ENCODE data around the gene IFNGR2.

- TF ChIP-seq RARB (CRISPR knock-in tag; IDR thresholded peaks at IDR 0.05): no peak
- no peak for TF ChIP-seq PPARA (CRISPR knock-in tag; IDR thresholded peaks at IDR 0.05; ENCODE audit: borderline replicate concordance)
- TF ChIP-seq PATZ1 (CRISPR knock-in tag; IDR thresholded peaks at IDR 0.05; ENCODE audit: borderline replicate concordance): no peak
- TF ChIP-seq BACH2 (CRISPR knock-in tag; IDR thresholded peaks at IDR 0.05; ENCODE audit: borderline replicate concordance): no peak
- no peak for TF ChIP-seq ESRRG (CRISPR knock-in tag; IDR thresholded peaks at IDR 0.05)
- no peak for TF ChIP-seq TOX (CRISPR knock-in tag; IDR thresholded peaks at IDR 0.05; ENCODE audit: borderline replicate concordance)
- no peak for TF ChIP-seq ISL1 (CRISPR knock-in tag; IDR thresholded peaks at IDR 0.05)
- no peak for TF ChIP-seq ZFP3 (CRISPR knock-in tag; IDR thresholded peaks at IDR 0.05)
- TF ChIP-seq ZFP30 (CRISPR knock-in tag; IDR thresholded peaks at IDR 0.05): no peak
- TF ChIP-seq CREB5 (CRISPR knock-in tag; IDR thresholded peaks at IDR 0.05; ENCODE audit: low read depth): no peak
- TF ChIP-seq ZC3H10 (CRISPR knock-in tag; IDR thresholded peaks at IDR 0.05): no peak
Observed at GRCh38 chr21:33401630-33401992, 1.6 kb upstream of the IFNGR2 start.
